Measurements from ENCODE around the gene TPRA1.
"Not testable (repeated sequence)": the region's sequence is repeated elsewhere in the genome, so short reads cannot be mapped to it uniquely, and the experiment has no call there.

The TPRA1 gene

GRCh38 chr3:127615631-127616305 is 25.2 kb upstream of the TPRA1 start:
- DNase-seq = no peak

GRCh38 chr3:127614928-127615589 is 24.5 kb upstream of the TPRA1 start:
- no peak for DNase-seq

DNA sequence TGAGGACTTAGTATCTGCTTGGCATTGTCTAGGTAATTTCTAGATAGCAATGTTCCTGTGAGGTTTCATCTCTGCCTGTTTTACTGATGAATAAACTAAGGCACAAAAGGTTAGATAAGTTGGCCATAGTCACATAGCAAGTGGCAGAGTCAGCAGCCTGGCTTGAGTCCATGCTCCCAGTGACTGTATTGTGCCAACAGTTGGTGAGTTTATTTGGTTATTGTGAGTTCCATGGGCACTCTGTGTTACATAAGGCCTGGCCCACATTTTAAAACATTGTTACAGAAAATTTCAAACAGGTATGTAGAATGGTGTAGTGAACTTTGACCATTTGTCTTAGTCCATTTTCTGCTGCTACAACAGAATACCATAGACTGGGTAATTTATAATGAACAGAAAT is 22.9 kb upstream of the TPRA1 start:
- DNase-seq = no peak

DNA sequence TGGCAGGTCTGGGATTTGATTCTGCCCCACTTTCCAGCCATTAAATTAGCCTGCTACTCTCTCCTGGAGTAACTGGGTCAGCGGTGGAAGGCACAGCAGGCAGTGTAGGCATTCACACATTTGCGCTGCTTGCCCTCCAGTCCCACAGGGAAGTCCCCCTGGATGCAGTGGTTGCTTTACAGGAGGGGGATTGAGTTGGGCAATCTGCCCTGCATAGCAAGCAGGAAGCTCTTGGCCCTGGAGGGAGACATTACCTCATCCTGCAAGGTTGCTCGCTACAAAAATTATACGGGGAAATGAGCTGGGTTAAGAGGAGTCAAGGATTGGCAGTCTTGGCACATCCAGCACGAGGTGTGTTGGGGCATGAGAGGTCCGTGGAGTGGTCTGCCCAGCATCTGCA is 22.4 kb upstream of the TPRA1 start:
- no peak for DNase-seq

DNA sequence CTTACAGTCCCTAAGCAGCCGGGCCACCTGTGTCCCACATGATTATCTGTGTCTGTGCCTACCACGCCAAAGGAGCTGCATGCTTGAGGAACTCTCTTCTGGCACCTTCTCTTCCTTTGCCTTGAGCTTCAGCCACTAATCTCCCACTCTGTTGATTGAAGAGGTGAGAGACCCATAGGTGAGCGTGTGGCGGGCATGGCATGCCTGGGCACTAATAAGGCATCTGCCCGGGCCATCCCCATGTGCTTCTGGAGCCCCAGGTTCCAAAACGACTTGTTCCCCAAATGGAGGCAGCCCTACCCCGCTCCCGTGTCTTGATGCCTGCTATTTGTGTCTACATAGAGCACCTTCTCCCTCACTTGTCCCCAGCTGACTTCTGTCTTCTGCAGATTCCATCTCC is 20.7 kb upstream of the TPRA1 start:
- no peak for DNase-seq

DNA sequence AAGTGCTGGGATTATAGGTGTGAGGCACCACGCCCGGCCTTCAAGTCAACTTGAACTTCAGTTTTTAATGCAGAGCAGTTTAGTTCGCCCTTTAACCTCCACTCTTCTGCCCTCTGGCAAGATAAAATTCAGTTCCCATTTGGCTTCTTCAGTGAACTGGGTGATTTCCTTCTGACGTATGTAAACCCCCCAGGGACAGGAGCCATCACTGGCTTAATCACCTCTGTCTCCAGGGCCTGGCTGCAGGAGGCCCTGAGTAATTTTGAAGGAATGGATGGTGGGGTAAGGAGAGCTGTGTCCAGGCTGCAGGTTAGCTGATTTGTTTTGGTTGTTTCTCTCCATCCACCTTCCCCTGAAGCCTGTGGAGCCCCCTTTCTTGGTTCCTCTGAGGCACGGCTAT is 19.6 kb upstream of the TPRA1 start:
- DNase-seq = peak; percentile 42

DNA sequence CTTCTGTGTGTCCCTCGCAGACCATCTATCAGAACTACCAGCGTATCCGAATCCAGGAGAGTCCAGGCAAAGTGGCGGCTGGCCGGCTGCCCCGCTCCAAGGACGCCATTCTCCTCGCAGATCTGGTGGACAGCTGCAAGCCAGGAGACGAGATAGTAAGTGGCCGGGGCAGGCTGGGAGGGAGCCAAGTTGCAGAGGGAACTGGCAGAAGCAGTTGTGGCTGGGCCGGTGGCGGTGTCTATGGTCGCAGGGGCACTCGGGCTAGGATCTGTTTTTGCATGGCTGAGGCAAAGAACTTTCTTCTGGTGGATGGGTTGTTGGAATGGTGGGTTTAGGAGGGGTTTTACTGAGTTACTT is 17.8 kb upstream of the TPRA1 start:
- DNase-seq = no peak

GRCh38 chr3:127607675-127608361 is 17.3 kb upstream of the TPRA1 start:
- no peak for DNase-seq

DNA sequence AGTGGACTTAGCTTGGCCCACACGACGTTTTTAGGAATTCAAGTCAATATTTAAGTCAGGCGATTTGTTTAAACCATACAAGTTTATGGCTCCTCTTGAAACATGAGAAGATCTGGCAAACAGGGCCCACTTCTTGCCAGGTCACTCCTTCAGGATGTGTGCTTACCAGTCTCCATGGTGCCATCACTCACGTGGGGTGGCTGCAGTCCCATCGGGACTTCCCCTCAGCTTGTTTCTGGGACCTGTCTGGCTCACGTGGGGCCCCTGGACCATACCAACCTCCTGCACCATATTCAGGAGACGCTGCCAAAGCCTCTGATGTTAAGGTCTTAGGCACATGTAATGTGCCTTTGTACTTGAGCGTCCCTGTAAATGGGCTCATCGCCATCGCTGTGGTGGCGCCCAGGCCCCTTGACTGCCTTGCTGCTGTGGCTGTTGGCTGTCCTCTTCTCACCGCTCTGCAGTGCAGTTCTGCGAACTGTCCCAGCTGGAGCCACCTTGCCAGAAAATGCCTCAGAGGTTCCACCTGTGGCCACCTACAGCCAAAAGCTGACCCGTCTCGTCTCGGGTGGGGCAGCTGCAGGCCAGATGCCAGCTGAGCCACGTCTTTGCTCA is 16.6 kb upstream of the TPRA1 start:
- DNase-seq = no peak

GRCh38 chr3:127606086-127606805 is 15.7 kb upstream of the TPRA1 start:
- DNase-seq = no peak

DNA sequence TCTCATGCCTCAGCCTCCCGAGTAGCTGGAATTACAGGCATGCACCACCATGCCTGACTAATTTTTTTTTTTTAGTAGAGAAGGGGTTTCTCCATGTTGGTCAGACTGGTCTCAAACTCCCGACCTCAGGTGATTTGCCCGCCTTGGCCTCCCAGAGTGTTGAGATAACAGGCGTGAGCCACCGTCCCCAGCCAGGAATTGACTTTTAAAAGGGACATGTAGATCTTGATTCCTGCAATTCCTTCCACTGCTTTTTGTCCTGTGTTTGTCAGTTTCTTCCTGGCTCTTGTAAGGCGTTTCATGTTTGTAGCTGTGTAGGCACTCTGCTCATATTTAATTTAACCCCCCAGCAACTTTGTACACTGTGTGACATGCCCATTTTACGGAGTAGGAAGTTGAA is 15.0 kb upstream of the TPRA1 start:
- DNase-seq = not testable (repeated sequence)

DNA sequence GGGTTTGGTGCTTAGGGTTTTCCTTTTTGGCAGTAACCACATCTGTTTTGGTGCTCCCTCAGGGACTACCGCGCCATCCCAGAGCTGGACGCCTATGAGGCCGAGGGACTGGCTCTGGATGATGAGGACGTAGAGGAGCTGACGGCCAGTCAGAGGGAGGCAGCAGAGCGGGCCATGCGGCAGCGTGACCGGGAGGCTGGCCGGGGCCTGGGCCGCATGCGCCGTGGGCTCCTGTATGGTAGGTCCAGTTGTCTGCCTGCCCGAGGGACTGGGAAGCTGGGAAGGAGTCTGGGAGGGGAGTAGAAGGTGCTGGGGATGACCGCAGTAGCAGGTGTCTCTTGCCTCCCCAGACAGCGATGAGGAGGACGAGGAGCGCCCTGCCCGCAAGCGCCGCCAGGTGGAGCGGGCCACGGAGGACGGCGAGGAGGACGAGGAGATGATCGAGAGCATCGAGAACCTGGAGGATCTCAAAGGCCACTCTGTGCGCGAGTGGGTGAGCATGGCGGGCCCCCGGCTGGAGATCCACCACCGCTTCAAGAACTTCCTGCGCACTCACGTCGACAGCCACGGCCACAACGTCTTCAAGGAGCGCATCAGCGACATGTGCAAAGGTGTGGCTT is 14.1 kb upstream of the TPRA1 start:
- DNase-seq = no peak

DNA sequence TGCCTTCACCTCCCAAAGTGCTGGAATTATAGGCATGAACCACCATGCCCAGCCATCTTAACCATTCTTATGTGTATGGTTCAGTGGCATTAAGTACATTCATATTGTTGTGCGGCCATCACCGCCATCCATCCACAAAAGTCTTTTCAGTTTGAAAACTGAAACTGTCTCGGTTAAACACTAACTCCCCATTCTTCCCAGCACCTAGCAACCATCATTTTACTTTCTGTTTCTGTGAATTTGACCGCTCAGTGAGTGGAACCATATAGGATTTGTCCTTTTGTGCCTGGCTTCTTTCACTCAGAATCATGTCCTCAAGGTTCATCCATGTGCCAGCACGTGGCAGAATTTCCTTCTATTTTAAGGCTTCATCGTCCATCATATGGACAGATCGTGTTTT is 13.5 kb upstream of the TPRA1 start:
- DNase-seq = no peak

DNA sequence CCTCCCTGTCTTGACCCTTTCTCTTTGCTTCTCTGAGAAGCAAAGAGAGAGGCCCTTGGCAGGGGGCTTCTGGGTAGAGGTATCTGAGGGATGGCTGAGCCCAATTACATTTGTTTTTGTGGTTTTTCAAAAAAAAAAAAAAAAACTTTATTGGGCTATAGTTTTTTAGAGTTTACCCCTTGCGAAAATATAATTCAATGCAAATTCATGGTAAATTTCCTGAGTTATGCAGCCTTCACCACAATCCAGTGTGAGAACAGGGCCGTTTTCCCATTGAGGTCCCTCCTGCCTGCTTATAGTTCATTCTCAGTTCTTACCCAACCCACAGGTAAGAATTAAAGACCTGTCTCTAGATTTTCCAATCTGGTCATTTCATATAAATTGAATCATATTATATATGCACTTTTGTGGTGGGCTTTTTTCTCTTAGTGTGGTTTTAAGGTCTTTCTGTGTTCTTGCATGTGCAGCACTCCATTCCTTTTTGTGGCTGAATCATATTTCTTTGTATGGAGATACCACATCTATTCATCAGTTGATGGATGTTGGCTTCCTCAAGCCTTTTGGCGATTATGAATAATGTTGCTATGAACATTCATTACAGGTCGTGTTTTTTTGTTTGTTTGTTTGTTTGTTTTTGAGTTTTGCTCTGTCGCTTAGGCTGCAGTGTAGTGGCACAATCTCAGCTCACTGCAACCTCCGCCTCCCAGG is 10.4 kb upstream of the TPRA1 start:
- DNase-seq = no peak

GRCh38 chr3:127598841-127599570 is 8.5 kb upstream of the TPRA1 start:
- DNase-seq = no peak

DNA sequence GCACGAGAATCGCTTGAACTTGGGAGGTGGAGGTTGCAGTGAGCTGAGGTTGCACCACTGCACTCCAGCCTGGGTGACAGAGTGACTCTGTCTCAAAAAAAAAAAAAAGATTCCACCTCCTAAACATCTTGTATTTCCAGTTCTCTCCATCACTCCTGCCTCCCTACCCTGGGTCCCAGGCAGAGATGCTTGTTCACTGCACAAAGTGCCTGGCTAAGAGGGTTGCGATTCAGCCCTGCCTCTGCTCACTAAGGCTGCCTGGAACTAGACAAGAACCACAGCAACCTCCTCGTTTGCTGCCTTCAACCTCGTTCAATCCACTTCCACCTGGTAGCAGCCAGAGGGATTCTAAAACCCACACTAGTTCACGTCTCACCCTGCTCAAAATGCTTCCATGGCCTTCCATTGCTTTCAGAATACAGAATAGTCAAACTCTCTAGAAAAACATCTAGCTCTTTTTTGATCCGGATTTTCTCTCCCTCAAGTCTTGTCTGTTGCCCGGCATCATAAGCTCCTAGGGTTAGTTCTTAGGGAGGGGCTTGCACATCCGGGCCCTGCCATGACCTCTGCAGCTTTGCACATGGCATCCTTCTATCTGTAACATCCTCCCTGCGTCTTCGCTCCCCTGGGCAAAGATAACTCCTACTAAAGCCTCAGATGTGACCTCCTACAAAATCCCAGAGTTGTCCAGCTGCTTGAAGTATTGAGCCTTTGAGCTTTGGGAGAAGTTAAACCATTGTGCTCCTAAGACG is 6.7 kb upstream of the TPRA1 start:
- no peak for DNase-seq

DNA sequence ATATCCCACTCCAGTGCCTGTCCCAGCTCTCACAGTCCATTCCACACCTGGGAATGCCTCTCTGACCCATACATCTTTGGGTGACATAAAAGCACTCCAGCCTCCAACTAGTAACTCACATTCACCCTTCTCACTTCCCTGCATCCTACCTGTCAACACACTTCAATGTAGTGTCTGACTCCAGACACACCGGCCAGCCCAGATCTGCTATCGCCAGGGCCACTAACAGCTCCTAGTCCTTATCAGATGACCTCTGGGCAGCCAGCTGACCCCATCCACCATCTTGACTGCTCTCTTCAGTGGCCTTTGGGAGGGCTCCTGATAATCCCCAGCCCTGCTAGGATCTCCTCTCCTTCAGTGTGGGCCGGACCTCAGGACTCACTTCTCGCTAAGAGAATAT is 4.8 kb upstream of the TPRA1 start:
- DNase-seq = no peak

DNA sequence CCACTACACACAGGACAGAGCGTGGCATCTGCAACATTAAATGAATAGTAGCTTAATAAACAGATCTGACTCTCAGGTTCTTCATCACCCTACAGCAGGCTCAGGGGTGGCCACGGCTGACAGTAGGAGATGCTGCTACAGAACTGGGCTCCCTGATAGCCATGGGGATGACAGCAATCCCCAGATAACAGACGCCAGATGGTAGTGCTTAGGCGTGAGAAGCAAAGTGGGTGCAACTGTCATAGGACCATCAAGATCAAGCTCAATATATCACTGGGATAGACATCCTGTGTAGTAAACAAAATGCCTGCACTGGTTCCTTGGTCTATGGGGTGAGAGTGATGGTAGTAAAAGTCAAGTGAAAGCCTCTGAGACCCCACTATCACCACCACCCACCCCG is 2.6 kb upstream of the TPRA1 start:
- no peak for DNase-seq

DNA sequence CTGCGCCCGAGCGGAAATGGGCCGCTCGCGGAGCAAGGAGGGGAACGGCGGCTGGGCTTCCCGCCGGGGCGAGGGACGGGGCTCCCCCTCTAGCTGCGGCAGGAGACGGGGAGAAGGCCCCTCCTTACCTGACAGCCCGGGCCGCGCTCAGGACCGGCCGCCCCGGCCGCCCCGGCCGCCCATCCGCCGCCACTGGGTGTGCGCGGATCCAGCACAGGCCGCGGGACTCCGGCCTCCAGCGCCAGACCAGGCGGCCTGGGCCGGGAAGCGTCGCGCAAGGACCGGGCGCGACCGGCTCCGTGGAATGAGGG is 296 bp downstream of the TPRA1 start:
- no peak for DNase-seq

GRCh38 chr3:127589600-127590281 is 792 bp downstream of the TPRA1 start:
- DNase-seq = no peak

Measured in fibroblast of upper back skin (primary cell).